PC-3 (cell line): ENCODE data around the gene DUOX2.

Experiments
- EZH2 ChIP-seq: fragments of 300-600 bp; sonication (generic); IDR thresholded peaks from one replicate; pipeline ENCODE4 v1.6.1; 2017; ENCODE audit warnings: antibody characterized with exemption, mild to moderate bottlenecking, low read length; ENCODE audit not compliant: unreplicated experiment
- TF ChIP-seq, protein P1 (sequence below): fragments of 300-600 bp; sonication (generic); conservative IDR thresholded peaks from 2 replicates; pipeline ENCODE4 v1.5.1; 2017; ENCODE audit warnings: antibody characterized with exemption, low read depth, mild to moderate bottlenecking, low read length

DNA sequence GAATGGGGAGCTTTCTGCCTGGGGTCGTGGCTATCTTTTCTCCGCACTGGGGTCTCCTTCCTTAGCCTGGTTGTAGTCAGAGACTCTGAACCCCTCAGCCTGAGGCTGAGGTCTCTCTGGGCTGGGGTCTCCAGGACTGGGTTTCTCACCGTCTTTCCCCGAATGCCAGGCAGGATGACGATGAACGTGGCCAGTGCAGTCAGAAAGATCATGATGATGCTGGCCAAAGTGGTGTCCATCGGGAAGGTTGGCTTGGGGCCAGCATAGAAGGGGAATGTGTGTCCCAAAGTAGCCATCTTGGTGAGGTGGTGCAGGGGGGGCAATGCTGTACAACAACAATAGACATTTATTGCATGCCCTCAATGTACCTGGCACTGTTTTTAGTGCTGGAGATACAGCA lies 8.7 kb upstream of the DUOX2 start:
- TF ChIP-seq, protein P1, sequence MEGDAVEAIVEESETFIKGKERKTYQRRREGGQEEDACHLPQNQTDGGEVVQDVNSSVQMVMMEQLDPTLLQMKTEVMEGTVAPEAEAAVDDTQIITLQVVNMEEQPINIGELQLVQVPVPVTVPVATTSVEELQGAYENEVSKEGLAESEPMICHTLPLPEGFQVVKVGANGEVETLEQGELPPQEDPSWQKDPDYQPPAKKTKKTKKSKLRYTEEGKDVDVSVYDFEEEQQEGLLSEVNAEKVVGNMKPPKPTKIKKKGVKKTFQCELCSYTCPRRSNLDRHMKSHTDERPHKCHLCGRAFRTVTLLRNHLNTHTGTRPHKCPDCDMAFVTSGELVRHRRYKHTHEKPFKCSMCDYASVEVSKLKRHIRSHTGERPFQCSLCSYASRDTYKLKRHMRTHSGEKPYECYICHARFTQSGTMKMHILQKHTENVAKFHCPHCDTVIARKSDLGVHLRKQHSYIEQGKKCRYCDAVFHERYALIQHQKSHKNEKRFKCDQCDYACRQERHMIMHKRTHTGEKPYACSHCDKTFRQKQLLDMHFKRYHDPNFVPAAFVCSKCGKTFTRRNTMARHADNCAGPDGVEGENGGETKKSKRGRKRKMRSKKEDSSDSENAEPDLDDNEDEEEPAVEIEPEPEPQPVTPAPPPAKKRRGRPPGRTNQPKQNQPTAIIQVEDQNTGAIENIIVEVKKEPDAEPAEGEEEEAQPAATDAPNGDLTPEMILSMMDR, result no peak
- no peak for TF ChIP-seq EZH2
